ENCODE measurements around the gene RAB2B.

Gene RAB2B

GRCh38 chr14:21505012-21505553, 28.3 kb upstream of the RAB2B start:
- Histone ChIP-seq H3K4me3 (ENCODE audit: control insufficient read depth in 1 of 7, extremely low read depth in 1 of 7, insufficient read depth in 4 of 7, low read depth in 2 of 7, low read length in 6 of 7) (no peak overlapping the region), H3K4me1 (ENCODE audit: control extremely low read depth in 1 of 4, control insufficient read depth in 4 of 4, insufficient read depth in 4 of 4, low read length in 3 of 4) (peaks cover 7 to 11% (median 9%) of the 10 kb centered on the region in 4 experiments), H3K36me3 (ENCODE audit: control insufficient read depth in 4 of 4, insufficient read depth in 4 of 4, low read length in 3 of 4) (peaks cover 14 to 48% (median 44%) of the 10 kb centered on the region in 4 experiments), H3K27me3 (replicated peaks in 2 of 5; ENCODE audit: control insufficient read depth in 4 of 5, insufficient read depth in 5 of 5, low read length in 4 of 5) (no peaks in the 10 kb centered on the region), H3K27ac (ENCODE audit: insufficient read depth in 1 of 2, low read depth in 1 of 2, low read length in 2 of 2, poor library complexity in 1 of 2, severe bottlenecking in 2 of 2) (no peak overlapping the region), H3K9me3 (ENCODE audit: control extremely low read depth in 1 of 5, control insufficient read depth in 4 of 5, insufficient read depth in 2 of 5, low read depth in 1 of 5, low read length in 4 of 5) (no peaks in the 10 kb centered on the region)
- ChIA-PET CTCF (no interaction called here), POLR2A (interaction anchor here (0.7 kb wide), 1 partner anchor 52 kb away, joined by 3 read pairs; no protein-coding TSS in a partner anchor)
- peak in 2 of 3 donors; percentile 28 to 32 for DNase-seq

DNA sequence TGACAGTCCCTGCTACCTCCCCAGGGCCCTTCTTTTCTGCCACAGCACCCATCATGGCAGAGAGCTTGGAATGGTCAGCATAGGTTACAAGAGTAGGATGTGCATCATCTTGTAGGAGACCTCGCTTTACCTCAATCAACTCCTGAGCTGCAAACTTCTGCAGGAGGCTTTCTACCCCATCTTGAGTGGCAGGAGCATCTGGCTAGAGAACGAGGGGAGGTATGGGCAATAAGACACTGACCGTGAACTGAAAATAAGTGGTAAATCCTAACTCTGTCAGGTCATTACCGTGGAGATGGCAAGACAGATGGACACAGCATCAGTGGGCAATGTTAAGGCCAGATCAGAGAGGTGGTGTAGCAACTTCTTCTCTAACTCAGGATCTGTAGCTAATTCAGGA, 26.6 kb upstream of the RAB2B start:
- Histone ChIP-seq H3K4me1 (ENCODE audit: control extremely low read depth in 1 of 4, control insufficient read depth in 4 of 4, insufficient read depth in 4 of 4, low read length in 3 of 4) (no peaks in the 10 kb centered on the region), H3K27ac (ENCODE audit: insufficient read depth in 1 of 2, low read depth in 1 of 2, low read length in 2 of 2, poor library complexity in 1 of 2, severe bottlenecking in 2 of 2) (no peak overlapping the region), H3K9me3 (ENCODE audit: control extremely low read depth in 1 of 5, control insufficient read depth in 4 of 5, insufficient read depth in 2 of 5, low read depth in 1 of 5, low read length in 4 of 5) (no peaks in the 10 kb centered on the region), H3K27me3 (replicated peaks in 2 of 5; ENCODE audit: control insufficient read depth in 4 of 5, insufficient read depth in 5 of 5, low read length in 4 of 5) (no peaks in the 10 kb centered on the region), H3K36me3 (ENCODE audit: control insufficient read depth in 4 of 4, insufficient read depth in 4 of 4, low read length in 3 of 4) (peaks cover 20 to 61% (median 51%) of the 10 kb centered on the region in 4 experiments), H3K4me3 (ENCODE audit: control insufficient read depth in 1 of 7, extremely low read depth in 1 of 7, insufficient read depth in 4 of 7, low read depth in 2 of 7, low read length in 6 of 7) (no peak overlapping the region)
- WGBS (ENCODE audit: insufficient coverage): 95% methylated on average over 4 of the region's 4 CpGs
- no peak for DNase-seq
- CTCF ChIA-PET: interaction anchor here (0.7 to 3.2 kb wide), 4 partner anchors 12 to 53 kb away, joined by 3 to 16 read pairs (median 4); partner anchors contain the start of gene TOX4
- POLR2A ChIA-PET: no interaction called here

- no peak overlapping the region for H3K4me3 ChIP-seq (ENCODE audit: control insufficient read depth in 1 of 7, extremely low read depth in 1 of 7, insufficient read depth in 4 of 7, low read depth in 2 of 7, low read length in 6 of 7)
- H3K9me3 ChIP-seq (ENCODE audit: control extremely low read depth in 1 of 5, control insufficient read depth in 4 of 5, insufficient read depth in 2 of 5, low read depth in 1 of 5, low read length in 4 of 5): no peaks in the 10 kb centered on the region
- H3K27ac ChIP-seq (ENCODE audit: insufficient read depth in 1 of 2, low read depth in 1 of 2, low read length in 2 of 2, poor library complexity in 1 of 2, severe bottlenecking in 2 of 2): no peak overlapping the region
- 100% methylated on average over 2 of the region's 5 CpGs for WGBS (ENCODE audit: insufficient coverage)
- DNase-seq: no peak
- H3K36me3 ChIP-seq (ENCODE audit: control insufficient read depth in 4 of 4, insufficient read depth in 4 of 4, low read length in 3 of 4): peaks cover 23 to 71% (median 58%) of the 10 kb centered on the region in 4 experiments
- H3K27me3 ChIP-seq (replicated peaks in 2 of 5; ENCODE audit: control insufficient read depth in 4 of 5, insufficient read depth in 5 of 5, low read length in 4 of 5): no peaks in the 10 kb centered on the region
- CTCF ChIA-PET: interaction anchor here (0.9 to 9.5 kb wide), 6 partner anchors 9 to 56 kb away, joined by 3 to 130 read pairs (median 4); partner anchors contain the start of gene SALL2
- H3K4me1 ChIP-seq (ENCODE audit: control extremely low read depth in 1 of 4, control insufficient read depth in 4 of 4, insufficient read depth in 4 of 4, low read length in 3 of 4): no peaks in the 10 kb centered on the region
- POLR2A ChIA-PET: no interaction called here
Measured at GRCh38 chr14:21501568-21501967, 24.8 kb upstream of the RAB2B start.

- peak; percentile 68 to 87 (median 82) for DNase-seq
- Histone ChIP-seq H3K9me3 (ENCODE audit: control extremely low read depth in 1 of 5, control insufficient read depth in 4 of 5, insufficient read depth in 2 of 5, low read depth in 1 of 5, low read length in 4 of 5) (no peaks in the 10 kb centered on the region), H3K4me1 (ENCODE audit: control extremely low read depth in 1 of 4, control insufficient read depth in 4 of 4, insufficient read depth in 4 of 4, low read length in 3 of 4) (no peaks in the 10 kb centered on the region), H3K36me3 (ENCODE audit: control insufficient read depth in 4 of 4, insufficient read depth in 4 of 4, low read length in 3 of 4) (peaks cover 30 to 88% (median 74%) of the 10 kb centered on the region in 4 experiments), H3K27me3 (replicated peaks in 2 of 5; ENCODE audit: control insufficient read depth in 4 of 5, insufficient read depth in 5 of 5, low read length in 4 of 5) (no peaks in the 10 kb centered on the region), H3K27ac (ENCODE audit: insufficient read depth in 1 of 2, low read depth in 1 of 2, low read length in 2 of 2, poor library complexity in 1 of 2, severe bottlenecking in 2 of 2) (no peak overlapping the region), H3K4me3 (ENCODE audit: control insufficient read depth in 1 of 7, extremely low read depth in 1 of 7, insufficient read depth in 4 of 7, low read depth in 2 of 7, low read length in 6 of 7) (no peak overlapping the region)
- CTCF ChIA-PET: interaction anchor here (0.7 to 9.5 kb wide), 19 partner anchors 8 to 283 kb away, joined by 3 to 130 read pairs (median 7); partner anchors contain the start of genes METTL3, RAB2B, SALL2 and TOX4
- 80% methylated on average over 1 of the region's 5 CpGs for WGBS (ENCODE audit: insufficient coverage)
- POLR2A ChIA-PET: interaction anchor here (0.5 to 1.5 kb wide), 6 partner anchors 9 to 241 kb away, joined by 3 to 12 read pairs (median 3); partner anchors contain the start of genes METTL3 and SALL2
Measured at GRCh38 chr14:21498540-21499526, 22.1 kb upstream of the RAB2B start.

- WGBS (ENCODE audit: insufficient coverage): 100% methylated on average over 2 of the region's 2 CpGs
- no peak overlapping the region for H3K27ac ChIP-seq (ENCODE audit: insufficient read depth in 1 of 2, low read depth in 1 of 2, low read length in 2 of 2, poor library complexity in 1 of 2, severe bottlenecking in 2 of 2)
- no peaks in the 10 kb centered on the region for H3K9me3 ChIP-seq (ENCODE audit: control extremely low read depth in 1 of 5, control insufficient read depth in 4 of 5, insufficient read depth in 2 of 5, low read depth in 1 of 5, low read length in 4 of 5)
- H3K36me3 ChIP-seq (ENCODE audit: control insufficient read depth in 4 of 4, insufficient read depth in 4 of 4, low read length in 3 of 4): peaks cover 22 to 80% (median 63%) of the 10 kb centered on the region in 4 experiments
- CTCF ChIA-PET: interaction anchor here (0.6 to 9.5 kb wide), 3 partner anchors 22 to 62 kb away, joined by 3 to 130 read pairs (median 8); no protein-coding TSS in a partner anchor
- H3K4me3 ChIP-seq (ENCODE audit: control insufficient read depth in 1 of 7, extremely low read depth in 1 of 7, insufficient read depth in 4 of 7, low read depth in 2 of 7, low read length in 6 of 7): no peak overlapping the region
- no peaks in the 10 kb centered on the region for H3K27me3 ChIP-seq (replicated peaks in 2 of 5; ENCODE audit: control insufficient read depth in 4 of 5, insufficient read depth in 5 of 5, low read length in 4 of 5)
- POLR2A ChIA-PET: no interaction called here
- no peaks in the 10 kb centered on the region for H3K4me1 ChIP-seq (ENCODE audit: control extremely low read depth in 1 of 4, control insufficient read depth in 4 of 4, insufficient read depth in 4 of 4, low read length in 3 of 4)
- DNase-seq: no peak
Measured at GRCh38 chr14:21496453-21496852, 19.7 kb upstream of the RAB2B start.

DNA sequence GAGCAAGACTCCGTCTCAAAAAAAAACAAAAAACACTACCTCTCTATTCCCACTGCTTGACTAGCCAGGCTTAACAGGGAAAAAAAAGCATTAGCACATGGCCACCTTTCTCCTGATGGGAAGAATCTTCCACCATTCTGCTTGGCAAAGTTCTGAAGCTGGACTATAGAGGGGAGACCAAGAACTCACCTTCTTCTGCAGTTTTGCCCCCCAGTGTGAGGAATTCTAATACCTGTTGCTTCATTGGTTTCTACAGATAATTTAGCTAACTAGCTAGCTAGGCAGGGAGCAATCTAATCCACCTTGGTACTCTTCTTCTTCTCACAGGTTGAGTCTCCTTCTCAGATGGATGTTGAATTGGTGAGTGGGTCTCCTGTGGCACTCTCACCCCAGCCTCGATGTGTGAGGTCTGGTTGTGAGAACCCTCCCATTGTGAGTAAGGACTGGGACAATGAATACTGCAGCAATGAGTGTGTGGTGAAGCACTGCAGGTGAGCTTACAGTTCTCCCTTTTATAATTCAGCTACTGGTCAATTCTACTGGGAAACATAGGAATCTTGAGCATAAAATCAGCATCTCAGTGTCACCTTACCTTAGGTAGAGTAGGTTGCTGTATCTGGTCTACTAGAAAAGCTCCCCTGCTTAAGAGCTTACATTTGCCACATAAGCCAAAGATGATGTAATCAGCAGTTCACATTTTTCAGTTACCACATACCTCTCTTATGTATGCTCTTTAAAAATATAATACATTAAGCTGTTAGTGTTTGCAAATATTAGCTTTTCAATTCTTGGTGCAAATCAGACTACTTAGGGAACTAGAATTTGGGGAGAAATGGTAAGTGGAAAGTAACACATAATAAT, 18.4 kb upstream of the RAB2B start:
- ChIA-PET CTCF (interaction anchor here (0.8 to 9.5 kb wide), 3 partner anchors 19 to 63 kb away, joined by 3 to 130 read pairs (median 3); partner anchors contain the start of gene SALL2), POLR2A (no interaction called here)
- Histone ChIP-seq H3K4me3 (ENCODE audit: control insufficient read depth in 1 of 7, extremely low read depth in 1 of 7, insufficient read depth in 4 of 7, low read depth in 2 of 7, low read length in 6 of 7) (no peak overlapping the region), H3K9me3 (ENCODE audit: control extremely low read depth in 1 of 5, control insufficient read depth in 4 of 5, insufficient read depth in 2 of 5, low read depth in 1 of 5, low read length in 4 of 5) (no peaks in the 10 kb centered on the region), H3K36me3 (ENCODE audit: control insufficient read depth in 4 of 4, insufficient read depth in 4 of 4, low read length in 3 of 4) (peaks cover 22 to 80% (median 58%) of the 10 kb centered on the region in 4 experiments), H3K27me3 (replicated peaks in 2 of 5; ENCODE audit: control insufficient read depth in 4 of 5, insufficient read depth in 5 of 5, low read length in 4 of 5) (no peaks in the 10 kb centered on the region), H3K4me1 (ENCODE audit: control extremely low read depth in 1 of 4, control insufficient read depth in 4 of 4, insufficient read depth in 4 of 4, low read length in 3 of 4) (no peaks in the 10 kb centered on the region), H3K27ac (ENCODE audit: insufficient read depth in 1 of 2, low read depth in 1 of 2, low read length in 2 of 2, poor library complexity in 1 of 2, severe bottlenecking in 2 of 2) (no peak overlapping the region)
- no peak for DNase-seq
- WGBS (ENCODE audit: insufficient coverage): 100% methylated on average over 1 of the region's 2 CpGs
